HepG2 (cell line): ENCODE data around the gene CLEC3B. TPM values are rescaled to one million over a fixed set of nuclear protein-coding genes. Genes with fewer than 3 reads are reported as not detected.

ENCODE experiments used
- ATAC-seq: fragments of 200-7000 bp; cut with Tn5 transposase; 3 replicates; pipeline ENCODE4 v1.9.1; 2020; ENCODE audit warnings: mild to moderate bottlenecking, moderate library complexity
- BruUV-seq: library from RNA; stranded (reverse); fragments of 400-500 nt; replicated peaks from 2 replicates; lab custom pipeline; 2021; lab: Mats Ljungman, UMichigan
- CTCF ChIA-PET: fragments of 300-600 bp; formaldehyde crosslinking; extraction: SDS; loops from one replicate; lab custom pipeline; 2021; ENCODE audit warnings: low total read pairs, inconsistent platforms, low intra/inter-chr PET ratio; lab: Yijun Ruan, JAX
- POLR2A ChIA-PET: fragments of 350-600 bp; sonication (Branson Sonifier 250); formaldehyde crosslinking; loops from one replicate; lab custom pipeline; 2020; ENCODE audit warnings: antibody characterized with exemption, inconsistent platforms; lab: Yijun Ruan, JAX
- DNase-seq: peaks from one replicate; pipeline ENCODE4 v3.0.0-alpha.2; 2015; ENCODE audit warnings: low spot score
- FAIRE-seq: peaks from 3 replicates; lab custom pipeline; 2011; peaks lifted over from hg19 to GRCh38; lab: Jason Lieb, UNC
- H2AFZ ChIP-seq: one replicate; pipeline ENCODE4 v1.6.1; 2011; ENCODE audit warnings: low read length, inconsistent platforms
- H3K27ac ChIP-seq: fragments of 300-600 bp; 3 replicates; pipeline ENCODE4 v1.8.0; 2011; ENCODE audit warnings: mixed run types, mild to moderate bottlenecking, mixed read lengths, low read length, inconsistent platforms; ENCODE audit not compliant: insufficient read depth; ENCODE audit errors: extremely low read length
- H3K27me3 ChIP-seq, 2 experiments: fragments of 200-600 bp in 1 of 2; 2 replicates in 1 of 2; 3 replicates in 1 of 2; pipeline versions ENCODE4 v1.6.0 to v1.8.0; 2011; ENCODE audit warnings: low read length in 2 of 2, mild to moderate bottlenecking in 2 of 2, moderate library complexity in 2 of 2, inconsistent platforms in 1 of 2; ENCODE audit not compliant: insufficient read depth in 2 of 2, control insufficient read depth in 1 of 2
- H3K36me3 ChIP-seq, 2 experiments: fragments of 200-600 bp in 1 of 2; replicated peaks in 1 of 2; 2 replicates in 1 of 2; 3 replicates in 1 of 2; pipeline versions ENCODE4 v1.5.1 to v1.8.0; 2011; ENCODE audit warnings: low read length in 2 of 2, inconsistent platforms in 1 of 2; ENCODE audit not compliant: insufficient read depth in 2 of 2, control insufficient read depth in 1 of 2
- H3K4me1 ChIP-seq: 2 replicates; pipeline ENCODE4 v1.5.1; 2012; ENCODE audit warnings: low read length, inconsistent platforms; ENCODE audit not compliant: insufficient read depth
- H3K4me2 ChIP-seq: 2 replicates; pipeline ENCODE4 v1.6.0; 2011; ENCODE audit warnings: low read depth, low read length, inconsistent platforms
- H3K4me3 ChIP-seq, 3 experiments: fragments of 200-600 bp in 1 of 3; sonication (generic), shearing (Covaris generic) in 1 of 3; replicated peaks in 1 of 3; 2 replicates each; pipeline ENCODE4 v1.5.1; 2011 to 2016; ENCODE audit warnings: low read length in 3 of 3, inconsistent platforms in 2 of 3, low read depth in 2 of 3, mild to moderate bottlenecking in 2 of 3, control low read depth in 1 of 3, mixed read lengths in 1 of 3; ENCODE audit not compliant: insufficient read depth in 1 of 3
- H3K79me2 ChIP-seq: one replicate; pipeline ENCODE4 v1.6.1; 2011; ENCODE audit warnings: low read length, inconsistent platforms; ENCODE audit not compliant: insufficient read depth
- H3K9ac ChIP-seq: 2 replicates; pipeline ENCODE4 v1.6.0; 2011; ENCODE audit warnings: mild to moderate bottlenecking, low read depth, low read length, inconsistent platforms; ENCODE audit not compliant: insufficient read depth
- H3K9me3 ChIP-seq: 2 replicates; pipeline ENCODE4 v1.5.1; 2012; ENCODE audit warnings: mild to moderate bottlenecking, low read length
- H4K20me1 ChIP-seq: 2 replicates; pipeline ENCODE4 v1.6.0; 2011; ENCODE audit warnings: inconsistent platforms, mild to moderate bottlenecking, low read length, moderate library complexity; ENCODE audit not compliant: insufficient read depth
- ATM ChIP-seq: fragments of 450-650 bp; IDR thresholded peaks from 2 replicates; pipeline ENCODE4 v1.7.1; 2017; ENCODE audit warnings: mild to moderate bottlenecking, borderline replicate concordance
- BHLHE40 ChIP-seq: IDR thresholded peaks from 2 replicates; pipeline ENCODE4 v1.6.1; 2011; ENCODE audit warnings: low read length, improper control_type of control experiment
- CSRNP1 ChIP-seq: sonication (generic); formaldehyde crosslinking; IDR thresholded peaks from 2 replicates; pipeline ENCODE4 v1.8.1; 2023; ENCODE audit warnings: mild to moderate bottlenecking, missing genetic modification reagents
- PAWR ChIP-seq: sonication (generic); formaldehyde crosslinking; IDR thresholded peaks from 2 replicates; pipeline ENCODE4 v1.4.0; 2020; ENCODE audit warnings: missing genetic modification reagents, mild to moderate bottlenecking, borderline replicate concordance
- SP2 ChIP-seq: sonication (generic); formaldehyde crosslinking; IDR thresholded peaks from 2 replicates; pipeline ENCODE4 v1.5.1; 2020; ENCODE audit warnings: mild to moderate bottlenecking, missing genetic modification reagents
- ZNF451 ChIP-seq: sonication (generic); formaldehyde crosslinking; IDR thresholded peaks from 2 replicates; pipeline ENCODE4 v1.5.0; 2020; ENCODE audit warnings: mild to moderate bottlenecking, missing genetic modification reagents
- ZNF512 ChIP-seq: sonication (generic); formaldehyde crosslinking; IDR thresholded peaks from 2 replicates; pipeline ENCODE4 v1.4.0; 2020; ENCODE audit warnings: mild to moderate bottlenecking, missing genetic modification reagents
- ZNF580 ChIP-seq: IDR thresholded peaks from 2 replicates; pipeline ENCODE4 v1.6.1; 2016; ENCODE audit warnings: low read depth, borderline replicate concordance
- ZNF629 ChIP-seq: sonication (generic); formaldehyde crosslinking; conservative IDR thresholded peaks from 2 replicates; pipeline ENCODE4 v1.5.0; 2020; ENCODE audit warnings: missing genetic modification reagents
- ZNF704 ChIP-seq: sonication (generic); formaldehyde crosslinking; IDR thresholded peaks from 2 replicates; pipeline ENCODE4 v1.8.1; 2023; ENCODE audit warnings: mild to moderate bottlenecking, inconsistent platforms, moderate library complexity, missing genetic modification reagents, borderline replicate concordance
- WGBS: methylation state at CpG from one replicate; pipeline ENCODE4 v1.1.6; 2017; ENCODE audit warnings: low lambda C conversion rate; 5-methylcytosine and 5-hydroxymethylcytosine counted together
- in situ Hi-C: cut with HindIII; loops from 2 replicates; pipeline ENCODE4 v1.10.0; 2017; ENCODE audit warnings: low pct_unique_long_range_greater_than_20kb; ENCODE audit not compliant: extremely low pct_ligation_motif_present
- intact Hi-C: fragments of 100-400 bp; cut with micrococcal nuclease; formaldehyde crosslinking; loops from one replicate; pipeline ENCODE4 v1.10.0; 2022; ENCODE audit not compliant: unreplicated experiment
- polyA plus RNA-seq, 8 experiments: library from polyadenylated mRNA; depleted of rRNA in 3 of 8; stranded (reverse) in 7 of 8; unstranded in 1 of 8; fragments of >200 nt; fragmentation: Illumina TruSeq in 4 of 8; extraction: Trizol in 4 of 8; gene quantifications; 2 replicates each; pipeline versions ENCODE4 v1.2.1 to v1.2.3, GENCODE V29; 2011 to 2016; ENCODE audit warnings: low read depth in 4 of 8, missing spikeins in 1 of 8, mixed read lengths in 1 of 8; ENCODE audit not compliant: insufficient read depth in 1 of 8
- total RNA-seq, 5 experiments: library from RNA; depleted of rRNA; stranded (reverse); fragments of >200 nt; fragmentation: Illumina TruSeq; extraction: Trizol; gene quantifications; 2 replicates each; pipeline ENCODE4 v1.2.3, GENCODE V29; 2016; ENCODE audit warnings: low read depth in 1 of 5

The CLEC3B gene
- total and polyA plus RNA-seq, 2 of the 13 experiments (the other 11 are each of a cell fraction or from before 2014, with no cell fraction given), result 0.07 TPM; not detected in 1

GRCh38 chr3:45041666-45042065 is 15.6 kb downstream of the CLEC3B start:
- Histone ChIP-seq H3K4me3 (no peak overlapping the region), H3K4me1 (no peaks in the 10 kb centered on the region), H3K9me3 (no peaks in the 10 kb centered on the region), H2AFZ (no peak overlapping the region), H4K20me1 (no peaks in the 10 kb centered on the region), H3K79me2 (no peaks in the 10 kb centered on the region), H3K36me3 (no peaks in the 10 kb centered on the region), H3K9ac (no peak overlapping the region), H3K4me2 (no peak overlapping the region), H3K27me3 (peaks cover 0 to 9% of the 10 kb centered on the region in 2 experiments; a peak in 3 of 5 replicates), H3K27ac (no peak overlapping the region)
- TF ChIP-seq CSRNP1 (CRISPR knock-in tag), result no peak
- ChIA-PET CTCF (interaction anchor here (3.7 kb wide), 1 partner anchor 170 kb away, joined by 37 read pairs; no protein-coding TSS in a partner anchor), POLR2A (no interaction called here)
- ATAC-seq, result no peak
- 0% methylated on average over 2 of the region's 2 CpGs for WGBS
- in situ Hi-C loops, result loop anchor here (25.0 kb wide), 1 partner anchor 446 kb away; no protein-coding TSS in a partner anchor
- intact Hi-C loops, result loop anchor here (2.0 to 5.0 kb wide), 2 partner anchors 13 to 131 kb away; no protein-coding TSS in a partner anchor
- no peak for DNase-seq
- FAIRE-seq, result no peak
- BruUV-seq, result no TSS peak

GRCh38 chr3:45042162-45042561 is 16.1 kb downstream of the CLEC3B start:
- in situ Hi-C loops, result loop anchor here (25.0 kb wide), 1 partner anchor 445 kb away; no protein-coding TSS in a partner anchor
- POLR2A ChIA-PET, result no interaction called here
- no peak for TF ChIP-seq ZNF512 (CRISPR knock-in tag)
- TF ChIP-seq ATM, result no peak
- TF ChIP-seq SP2 (CRISPR knock-in tag), result no peak
- no peak for TF ChIP-seq ZNF451 (CRISPR knock-in tag)
- no peak for TF ChIP-seq ZNF629
- TF ChIP-seq ZNF704 (CRISPR knock-in tag), result no peak
- TF ChIP-seq ZNF580 (CRISPR knock-in tag), result no peak
- no peak for TF ChIP-seq PAWR (CRISPR knock-in tag)
- no peak for TF ChIP-seq BHLHE40

More at GRCh38 chr3:45042162-45042561, 16.1 kb downstream of the CLEC3B start:
- FAIRE-seq, result no peak
- H3K79me2 ChIP-seq, result no peaks in the 10 kb centered on the region
- H2AFZ ChIP-seq, result no peak overlapping the region
- peaks cover 0 to 4% of the 10 kb centered on the region in 2 experiments; a peak in 2 of 5 replicates for H3K27me3 ChIP-seq
- H3K9ac ChIP-seq, result no peak overlapping the region
- H3K4me3 ChIP-seq, result no peak overlapping the region
- no peak overlapping the region for H3K4me2 ChIP-seq
- CTCF ChIA-PET, result interaction anchor here (3.7 kb wide), 1 partner anchor 169 kb away, joined by 37 read pairs; no protein-coding TSS in a partner anchor
- H3K9me3 ChIP-seq, result no peaks in the 10 kb centered on the region
- no peak overlapping the region for H3K27ac ChIP-seq
- BruUV-seq, result no TSS peak
- no peaks in the 10 kb centered on the region for H3K36me3 ChIP-seq
- no peak for ATAC-seq
- WGBS, result 2% methylated on average over 3 of the region's 3 CpGs
- DNase-seq, result no peak
- intact Hi-C loops, result loop anchor here (5.0 kb wide), 1 partner anchor 130 kb away; no protein-coding TSS in a partner anchor
- no peaks in the 10 kb centered on the region for H4K20me1 ChIP-seq
- H3K4me1 ChIP-seq, result no peaks in the 10 kb centered on the region
